ENCODE measurements around the gene PEMT.

The PEMT gene

DNA sequence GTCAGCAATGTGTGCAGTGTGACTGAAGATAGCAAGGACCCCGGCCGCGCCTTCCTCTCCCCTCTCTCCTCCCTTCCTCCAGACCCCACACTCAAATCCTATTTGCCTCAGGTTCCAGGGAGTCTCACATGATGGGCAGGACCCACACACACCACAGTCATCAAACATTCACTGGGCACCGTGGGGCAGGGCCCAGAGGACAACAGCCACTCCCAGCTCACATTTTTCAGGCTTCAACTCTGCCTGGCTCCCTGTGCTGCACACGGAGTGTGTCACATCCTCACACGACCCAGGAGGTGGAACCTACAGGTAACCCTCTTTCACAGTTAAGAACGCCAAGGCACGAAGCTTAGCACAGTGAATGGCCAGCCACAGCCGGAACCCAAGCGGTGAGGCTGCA is 30.5 kb downstream of the PEMT start:
- in situ Hi-C loops (cut with MboI; ENCODE audit: low sequenced_read_pairs) = loop anchor here (10.0 kb wide), 1 partner anchor 206 kb away; no protein-coding TSS in a partner anchor
- H3K4me1 ChIP-seq = no peaks in the 10 kb centered on the region
- no peak overlapping the region for H3K4me3 ChIP-seq
- no peak for DNase-seq (ENCODE audit: low spot score in 2 of 2)
- no peaks in the 10 kb centered on the region for H3K36me3 ChIP-seq (replicated peaks)
- H3K9me3 ChIP-seq = no peaks in the 10 kb centered on the region
- H3K27me3 ChIP-seq (ENCODE audit: low read depth) = no peaks in the 10 kb centered on the region

DNA sequence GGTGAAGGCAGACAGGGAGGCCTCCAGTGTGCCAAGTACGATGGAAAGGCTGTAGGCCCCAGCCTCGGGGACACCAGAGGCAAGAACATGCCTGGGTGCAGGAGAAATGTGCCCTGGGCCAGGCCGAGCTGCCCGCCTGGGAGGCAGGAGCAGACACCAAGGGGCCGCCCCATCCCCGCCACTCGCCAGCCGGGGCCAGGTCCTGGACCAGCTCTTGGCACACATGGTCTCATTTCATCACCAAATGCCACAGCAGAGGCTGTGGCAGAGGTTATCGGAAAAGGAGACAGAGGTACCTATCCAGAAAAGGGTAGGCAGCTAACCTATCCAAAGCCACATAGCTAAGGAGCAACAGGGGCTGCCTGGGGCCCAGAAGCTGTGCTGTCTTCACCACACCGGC is 31.3 kb downstream of the PEMT start:
- DNase-seq (ENCODE audit: low spot score in 2 of 2) = no peak
- in situ Hi-C loops (cut with MboI; ENCODE audit: low sequenced_read_pairs) = loop anchor here (10.0 kb wide), 1 partner anchor 205 kb away; no protein-coding TSS in a partner anchor

DNA sequence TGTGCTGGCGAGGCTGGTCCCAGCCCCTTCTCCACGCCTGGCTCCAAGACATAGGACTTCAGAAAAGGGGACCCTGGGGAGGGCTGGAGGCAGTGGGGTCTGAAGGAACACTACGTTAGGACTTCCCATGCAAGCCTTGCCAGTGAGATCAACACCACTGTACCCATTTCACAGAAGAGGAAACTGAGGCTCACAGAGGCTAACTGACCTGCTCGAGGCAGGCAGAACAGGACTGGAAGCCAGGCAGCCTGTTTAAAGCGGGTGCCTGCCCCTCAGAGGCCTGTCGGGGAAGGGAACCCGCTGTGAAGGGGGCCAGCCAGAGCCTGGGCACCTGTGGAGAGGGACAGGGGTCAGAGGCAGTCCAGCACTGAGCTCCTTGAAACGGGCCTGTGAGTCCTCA is 32.3 kb downstream of the PEMT start:
- Histone ChIP-seq H3K4me3 (no peak overlapping the region), H3K4me1 (no peaks in the 10 kb centered on the region), H3K36me3 (replicated peaks) (no peaks in the 10 kb centered on the region), H3K27me3 (ENCODE audit: low read depth) (no peaks in the 10 kb centered on the region), H3K9me3 (no peaks in the 10 kb centered on the region)
- DNase-seq (ENCODE audit: low spot score in 2 of 2) = no peak
- in situ Hi-C loops (cut with MboI; ENCODE audit: low sequenced_read_pairs) = no loop called here

More for the DNA sequence above, 31.3 kb downstream of the PEMT start:
- no peaks in the 10 kb centered on the region for H3K4me1 ChIP-seq
- H3K4me3 ChIP-seq = no peak overlapping the region
- no peaks in the 10 kb centered on the region for H3K9me3 ChIP-seq
- H3K27me3 ChIP-seq (ENCODE audit: low read depth) = no peaks in the 10 kb centered on the region
- no peaks in the 10 kb centered on the region for H3K36me3 ChIP-seq (replicated peaks)

DNA sequence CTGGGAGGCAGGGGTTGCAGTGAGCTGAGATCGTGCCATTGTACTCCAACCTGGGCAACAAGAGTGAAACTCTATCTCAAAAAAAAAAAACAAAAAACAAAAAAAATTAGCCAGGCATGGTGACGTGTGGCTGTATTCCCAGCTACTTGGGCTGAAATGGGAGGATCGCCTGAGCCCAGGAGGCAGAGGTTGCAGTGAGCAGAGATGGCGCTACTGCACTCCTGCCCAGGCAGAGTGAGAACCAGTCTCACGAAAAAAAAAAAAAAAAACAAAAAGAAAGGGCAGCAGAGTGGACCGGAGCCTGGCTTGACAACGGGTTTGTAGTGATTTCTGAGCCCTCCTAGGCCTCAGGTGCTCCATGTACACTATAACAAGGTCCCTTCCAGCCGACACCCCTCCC is 33.1 kb downstream of the PEMT start:
- Histone ChIP-seq H3K9me3 (no peaks in the 10 kb centered on the region), H3K4me1 (no peaks in the 10 kb centered on the region), H3K27me3 (ENCODE audit: low read depth) (no peaks in the 10 kb centered on the region), H3K36me3 (replicated peaks) (no peaks in the 10 kb centered on the region), H3K4me3 (no peak overlapping the region)
- in situ Hi-C loops (cut with MboI; ENCODE audit: low sequenced_read_pairs) = no loop called here
- no peak for DNase-seq (ENCODE audit: low spot score in 2 of 2)

DNA sequence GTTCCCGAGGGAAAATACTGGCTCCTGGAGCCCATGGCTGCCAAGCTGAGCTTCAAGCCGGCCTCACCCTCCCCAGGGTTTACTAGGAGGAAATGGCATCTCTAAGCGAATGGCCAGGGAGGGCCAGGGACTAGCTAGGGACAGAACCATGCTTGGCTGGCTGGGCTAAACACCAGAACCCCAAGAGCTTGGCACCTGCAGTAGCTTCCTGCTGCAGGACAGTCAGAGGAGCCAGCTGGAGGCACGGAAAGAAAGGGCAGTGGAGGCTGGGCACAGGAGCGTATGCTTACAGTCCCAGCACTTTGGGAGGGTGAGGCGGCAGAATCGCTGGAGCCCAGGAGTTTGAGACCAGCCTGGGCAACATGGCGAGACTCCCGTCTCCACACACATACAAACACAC is 33.7 kb downstream of the PEMT start:
- no peaks in the 10 kb centered on the region for H3K9me3 ChIP-seq
- no peaks in the 10 kb centered on the region for H3K36me3 ChIP-seq (replicated peaks)
- no peaks in the 10 kb centered on the region for H3K4me1 ChIP-seq
- no peak overlapping the region for H3K4me3 ChIP-seq
- in situ Hi-C loops (cut with MboI; ENCODE audit: low sequenced_read_pairs) = no loop called here
- DNase-seq (ENCODE audit: low spot score in 2 of 2) = no peak
- H3K27me3 ChIP-seq (ENCODE audit: low read depth) = no peaks in the 10 kb centered on the region

DNA sequence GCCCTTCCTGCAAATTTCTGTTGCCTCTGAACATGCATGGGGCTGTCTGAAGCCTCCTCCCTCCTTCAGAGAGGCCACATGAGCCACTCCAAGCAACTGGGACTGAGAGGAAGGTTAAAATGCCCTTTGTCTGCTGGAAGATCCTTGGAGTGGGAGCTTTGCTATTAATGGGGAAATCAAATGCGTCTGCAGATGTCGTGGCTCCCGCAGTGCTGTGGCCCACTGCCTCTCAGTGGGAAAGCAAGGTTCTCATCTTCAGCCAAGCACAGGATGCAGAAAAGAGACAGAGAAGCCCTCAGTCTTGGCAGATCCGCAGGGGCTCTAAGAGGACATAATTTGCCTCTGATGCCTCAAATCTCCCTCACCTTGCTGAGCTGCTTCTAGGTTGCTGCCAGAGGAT is 34.8 kb downstream of the PEMT start:
- no peak for DNase-seq (ENCODE audit: low spot score in 2 of 2)
- Histone ChIP-seq H3K4me1 (no peaks in the 10 kb centered on the region), H3K36me3 (replicated peaks) (no peaks in the 10 kb centered on the region), H3K4me3 (no peak overlapping the region), H3K9me3 (no peaks in the 10 kb centered on the region), H3K27me3 (ENCODE audit: low read depth) (no peaks in the 10 kb centered on the region)
- in situ Hi-C loops (cut with MboI; ENCODE audit: low sequenced_read_pairs) = no loop called here

DNA sequence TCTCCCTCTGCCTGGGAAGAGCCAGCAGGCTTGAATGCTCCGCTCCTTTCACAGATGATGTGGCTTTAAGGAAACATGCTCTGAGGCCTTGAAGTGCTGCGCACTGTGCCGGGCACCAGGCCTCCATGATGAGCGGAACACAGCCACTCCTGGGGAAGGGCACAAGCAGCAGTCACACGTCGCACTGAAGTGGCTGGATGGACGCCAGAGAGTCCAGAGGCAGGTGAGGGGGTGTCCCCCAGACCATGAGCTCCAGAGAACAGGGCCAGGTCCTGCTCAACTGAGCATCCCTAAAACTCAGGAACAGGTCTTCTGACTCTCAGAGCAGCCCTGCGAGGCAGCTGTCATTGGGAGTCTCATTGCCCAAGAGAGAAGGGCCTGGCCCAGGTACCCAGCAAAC is 35.6 kb downstream of the PEMT start:
- H3K4me1 ChIP-seq = peaks cover 2% of the 10 kb centered on the region
- no peaks in the 10 kb centered on the region for H3K36me3 ChIP-seq (replicated peaks)
- no peaks in the 10 kb centered on the region for H3K27me3 ChIP-seq (ENCODE audit: low read depth)
- in situ Hi-C loops (cut with MboI; ENCODE audit: low sequenced_read_pairs) = no loop called here
- no peak overlapping the region for H3K4me3 ChIP-seq
- no peak for DNase-seq (ENCODE audit: low spot score in 2 of 2)
- no peaks in the 10 kb centered on the region for H3K9me3 ChIP-seq

DNA sequence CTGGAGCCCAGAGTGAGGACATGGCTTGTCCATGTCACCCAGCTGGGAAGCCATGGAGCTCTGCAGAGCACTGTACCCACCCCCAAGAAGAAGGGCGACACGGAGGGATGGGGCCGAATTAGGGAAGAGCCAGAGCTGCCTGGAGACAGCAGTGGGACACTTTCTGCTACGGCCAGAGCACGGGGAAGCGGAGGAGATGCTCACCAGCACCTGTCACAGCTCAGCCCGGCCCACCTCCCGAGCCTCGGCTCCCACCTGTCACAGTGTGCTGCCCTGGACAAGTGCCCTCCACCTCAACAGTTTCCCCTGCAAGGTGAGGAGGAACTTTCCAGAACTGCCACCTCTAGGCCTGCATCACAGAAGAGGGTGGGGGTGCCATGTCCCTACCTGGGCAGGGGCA is 36.4 kb downstream of the PEMT start:
- peaks cover 10% of the 10 kb centered on the region for H3K4me1 ChIP-seq
- H3K4me3 ChIP-seq = no peak overlapping the region
- in situ Hi-C loops (cut with MboI; ENCODE audit: low sequenced_read_pairs) = no loop called here
- no peaks in the 10 kb centered on the region for H3K36me3 ChIP-seq (replicated peaks)
- no peak for DNase-seq (ENCODE audit: low spot score in 2 of 2)
- no peaks in the 10 kb centered on the region for H3K27me3 ChIP-seq (ENCODE audit: low read depth)
- H3K9me3 ChIP-seq = no peaks in the 10 kb centered on the region

DNA sequence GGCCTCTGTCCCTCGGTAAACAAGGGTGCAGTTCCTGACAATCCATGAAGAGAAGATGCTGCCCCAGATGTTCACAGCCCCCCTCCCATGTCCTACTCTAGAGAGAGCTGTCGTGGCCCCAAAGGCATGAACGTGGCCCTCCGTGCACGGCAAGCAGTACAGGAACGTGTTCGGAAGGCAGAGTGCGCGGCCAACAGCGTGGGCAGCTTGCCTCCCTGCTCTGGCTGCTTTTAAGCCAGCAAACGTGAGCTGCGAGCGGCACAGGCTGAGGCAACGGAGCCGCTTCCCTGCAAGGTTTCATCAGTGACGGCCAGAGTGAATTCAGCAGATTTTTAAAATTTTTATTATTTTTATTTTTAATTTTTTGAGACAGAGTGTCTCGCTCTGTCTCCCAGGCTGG is 37.2 kb downstream of the PEMT start:
- in situ Hi-C loops (cut with MboI; ENCODE audit: low sequenced_read_pairs) = no loop called here
- Histone ChIP-seq H3K36me3 (replicated peaks) (no peaks in the 10 kb centered on the region), H3K9me3 (no peaks in the 10 kb centered on the region), H3K27me3 (ENCODE audit: low read depth) (no peaks in the 10 kb centered on the region), H3K4me1 (peaks cover 10% of the 10 kb centered on the region), H3K4me3 (no peak overlapping the region)
- no peak for DNase-seq (ENCODE audit: low spot score in 2 of 2)

DNA sequence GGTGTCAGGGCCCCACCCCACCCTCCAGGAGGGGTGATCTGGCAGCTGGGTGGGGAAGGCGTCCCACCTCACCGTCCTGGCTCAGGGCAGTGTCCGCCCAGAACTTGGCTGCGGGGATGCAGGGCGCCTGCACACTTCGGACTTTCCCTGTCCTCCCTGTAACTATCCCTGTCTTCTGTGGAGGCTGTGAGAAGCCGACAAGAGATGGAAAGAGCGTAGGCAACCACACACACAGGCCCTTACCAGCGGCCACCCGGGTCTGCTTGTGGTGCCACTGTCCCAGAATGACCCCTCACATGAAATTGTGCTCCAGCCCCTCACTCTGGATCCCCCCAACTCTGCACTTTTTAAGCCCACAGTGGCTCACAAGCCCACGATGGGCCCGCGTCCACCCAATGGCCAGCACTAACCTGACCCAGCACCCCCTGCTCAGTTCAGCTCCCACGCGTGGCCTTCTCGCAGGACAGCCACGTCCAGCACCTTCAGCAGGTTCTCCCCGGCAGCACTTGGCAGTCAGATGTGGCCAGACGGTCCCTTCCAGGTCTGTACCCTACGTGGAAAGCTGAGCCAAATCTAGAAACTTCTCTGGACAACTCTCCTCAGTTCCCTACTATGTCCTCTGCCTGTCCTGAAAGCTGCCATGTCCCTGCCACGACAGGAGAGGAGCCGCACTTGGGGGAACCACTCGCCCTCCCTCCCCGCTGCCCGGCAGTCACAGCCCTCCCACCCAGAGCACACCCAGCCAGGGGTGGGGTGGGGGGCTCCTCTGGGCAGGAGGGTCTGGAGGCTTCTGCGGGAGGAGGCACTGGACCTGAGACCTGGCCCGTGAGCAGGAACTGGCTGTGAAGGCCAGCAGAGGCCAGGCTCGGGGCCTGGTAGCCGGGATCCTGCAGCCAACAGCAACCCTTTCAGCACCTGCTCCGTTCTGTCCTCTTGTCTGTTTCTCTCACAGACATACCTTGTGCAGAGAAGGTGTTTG is 38.0 kb downstream of the PEMT start:
- Histone ChIP-seq H3K4me1 (peaks cover 10% of the 10 kb centered on the region), H3K36me3 (replicated peaks) (no peaks in the 10 kb centered on the region), H3K27me3 (ENCODE audit: low read depth) (no peaks in the 10 kb centered on the region), H3K4me3 (no peak overlapping the region), H3K9me3 (no peaks in the 10 kb centered on the region)
- in situ Hi-C loops (cut with MboI; ENCODE audit: low sequenced_read_pairs) = no loop called here
- no peak for DNase-seq (ENCODE audit: low spot score in 2 of 2)

DNA sequence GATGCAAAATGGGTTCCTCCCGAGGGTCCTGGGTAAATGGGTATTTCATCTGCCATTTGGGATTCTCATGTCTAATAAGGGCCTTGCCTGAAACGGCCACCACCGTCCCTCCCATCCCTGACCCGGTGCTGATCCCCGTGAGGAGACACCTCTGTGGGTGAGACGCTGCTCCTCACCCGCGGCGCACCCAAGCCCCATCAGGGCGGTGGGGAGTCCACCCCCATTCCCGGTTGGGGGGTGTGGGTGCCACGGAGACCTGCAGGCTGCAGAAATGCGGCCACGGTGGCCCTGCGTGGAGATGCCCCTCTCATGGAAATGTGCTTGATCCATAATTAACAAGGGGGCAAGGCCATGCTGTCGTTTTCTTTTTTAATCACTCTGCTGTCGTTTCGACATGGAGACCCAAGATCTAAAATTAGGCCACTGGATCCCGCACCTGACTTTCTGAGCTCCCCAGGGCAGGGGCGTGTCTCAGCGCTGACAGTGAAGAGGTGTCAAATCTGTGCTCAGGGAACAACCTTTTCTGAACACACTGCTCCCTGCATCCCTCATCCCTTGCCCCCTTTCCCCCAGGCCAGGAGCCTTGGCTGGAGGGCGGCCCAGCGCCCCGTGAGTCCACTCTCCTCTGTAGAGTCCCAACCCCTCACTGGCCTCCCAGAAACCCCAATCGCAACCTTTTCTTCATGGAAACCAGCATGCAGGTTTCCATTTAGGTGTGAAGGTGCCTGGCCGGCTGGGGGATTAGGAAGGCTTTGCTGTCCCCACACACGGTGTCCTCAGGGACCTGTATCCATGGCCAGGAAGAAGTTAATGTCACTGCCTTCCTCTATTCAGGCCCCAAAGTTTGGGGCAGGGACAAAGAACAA is 38.9 kb downstream of the PEMT start:
- Histone ChIP-seq H3K27me3 (ENCODE audit: low read depth) (no peaks in the 10 kb centered on the region), H3K4me1 (peaks cover 10% of the 10 kb centered on the region), H3K9me3 (no peaks in the 10 kb centered on the region), H3K4me3 (no peak overlapping the region), H3K36me3 (replicated peaks) (no peaks in the 10 kb centered on the region)
- DNase-seq (ENCODE audit: low spot score in 2 of 2) = no peak
- in situ Hi-C loops (cut with MboI; ENCODE audit: low sequenced_read_pairs) = no loop called here

DNA sequence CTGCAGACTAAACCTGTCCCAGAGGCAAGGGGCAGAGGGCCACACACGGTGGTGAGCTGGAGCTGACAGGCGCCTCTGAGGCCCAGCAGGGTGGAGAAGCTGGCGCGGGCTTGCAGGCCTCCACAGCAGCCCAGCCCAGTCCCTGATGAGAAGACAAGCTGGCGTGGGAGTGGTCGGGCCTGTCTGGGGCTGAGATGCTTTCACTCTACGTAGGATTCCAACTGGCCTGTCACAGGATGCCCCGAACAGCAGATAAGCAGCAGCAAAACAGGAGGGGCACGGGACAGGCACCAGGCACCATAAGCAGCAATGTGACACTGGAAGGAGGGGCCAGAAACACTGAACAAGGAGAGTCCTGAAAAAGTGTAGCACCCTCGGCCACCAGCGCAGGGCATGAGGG is 40.1 kb downstream of the PEMT start:
- peak; percentile 20 to 57 for DNase-seq (ENCODE audit: low spot score in 2 of 2)
- no peaks in the 10 kb centered on the region for H3K27me3 ChIP-seq (ENCODE audit: low read depth)
- in situ Hi-C loops (cut with MboI; ENCODE audit: low sequenced_read_pairs) = no loop called here
- H3K4me3 ChIP-seq = no peak overlapping the region
- H3K36me3 ChIP-seq (replicated peaks) = no peaks in the 10 kb centered on the region
- no peaks in the 10 kb centered on the region for H3K9me3 ChIP-seq
- H3K4me1 ChIP-seq = peaks cover 10% of the 10 kb centered on the region

DNA sequence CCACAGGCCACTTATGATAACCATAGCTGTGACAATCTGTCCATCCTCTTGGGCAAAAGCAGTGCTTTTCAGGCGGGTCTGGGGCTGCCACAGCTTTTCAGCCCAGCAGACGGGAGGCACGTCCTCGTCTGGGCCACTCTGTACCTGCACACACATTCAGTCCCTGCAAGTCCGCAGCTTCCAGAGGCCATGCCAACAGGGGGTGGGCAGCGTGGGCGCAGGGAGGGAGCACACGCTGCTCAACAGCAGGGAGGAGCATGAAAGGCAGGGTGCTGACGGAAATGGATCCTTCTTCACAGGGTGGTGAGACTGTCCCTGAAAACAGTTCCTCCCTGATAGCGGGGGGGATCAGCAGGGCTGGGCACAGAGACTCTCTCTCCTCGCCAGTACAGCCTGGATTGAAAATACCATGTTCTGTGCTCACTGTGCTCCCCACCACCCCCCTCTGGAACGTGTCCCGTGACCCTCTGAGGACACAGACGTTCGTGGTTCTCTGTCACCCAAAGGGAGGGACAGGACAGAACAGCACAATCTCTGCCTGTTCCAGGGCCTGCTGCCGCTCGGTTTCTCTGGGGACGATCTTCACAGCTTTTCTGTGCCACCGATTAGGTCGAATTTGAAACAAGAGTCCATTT is 41.7 kb downstream of the PEMT start:
- Histone ChIP-seq H3K4me3 (no peak overlapping the region), H3K9me3 (no peaks in the 10 kb centered on the region), H3K4me1 (peaks cover 10% of the 10 kb centered on the region), H3K36me3 (replicated peaks) (no peaks in the 10 kb centered on the region), H3K27me3 (ENCODE audit: low read depth) (no peaks in the 10 kb centered on the region)
- DNase-seq (ENCODE audit: low spot score in 2 of 2) = no peak
- in situ Hi-C loops (cut with MboI; ENCODE audit: low sequenced_read_pairs) = no loop called here

Measured in HAP-1 (cell line).